Measurements from ENCODE around the gene ST3GAL2. TPM values are rescaled to one million over a fixed set of nuclear protein-coding genes. Genes with fewer than 3 reads are reported as not detected.

ST3GAL2 gene
- total RNA-seq, 1 donor from 2014 or later: 3.2 TPM

DNA sequence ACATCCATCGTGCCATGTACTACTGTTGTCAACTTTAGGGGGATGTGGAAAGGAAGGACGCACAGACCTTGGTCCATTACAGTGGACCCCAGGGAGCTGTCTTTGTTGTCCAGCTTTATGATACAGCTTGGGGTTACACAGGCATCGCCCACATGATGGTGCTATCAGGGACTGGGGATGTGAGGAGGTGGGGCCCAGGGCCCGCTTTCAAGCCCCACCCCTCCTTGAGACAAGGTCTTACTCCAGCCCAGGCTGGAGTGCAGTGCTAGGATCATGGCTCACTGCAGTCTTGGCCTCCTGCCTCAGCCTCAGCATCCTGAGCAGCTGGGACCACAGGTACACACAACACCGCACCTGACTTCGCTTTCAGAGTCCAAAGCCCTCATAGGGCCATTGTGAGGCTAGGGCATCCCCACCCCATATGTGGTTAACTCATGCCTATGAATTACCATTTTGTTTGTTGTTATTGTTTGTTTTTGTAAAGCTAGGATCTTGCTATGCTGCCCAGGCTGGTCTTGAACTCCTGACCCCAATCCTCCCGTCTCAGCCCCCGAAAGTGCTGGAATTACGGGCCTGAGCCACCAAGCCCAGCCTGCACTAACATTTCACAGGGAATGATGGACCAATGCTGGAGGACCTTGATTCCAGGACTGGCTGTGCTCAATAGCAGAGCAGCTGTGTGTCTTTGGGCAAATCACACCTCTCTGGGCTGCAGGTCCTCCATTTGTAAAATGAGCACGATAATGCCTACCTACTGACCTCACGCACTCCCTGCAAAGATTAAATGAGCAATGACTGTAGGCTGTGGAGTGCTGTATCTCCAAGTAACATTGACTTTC is 17.2 kb downstream of the ST3GAL2 start:
- Histone ChIP-seq H3K36me3 (ENCODE audit: control insufficient read depth, insufficient read depth, low read length) (peaks cover 2% of the 10 kb centered on the region), H3K4me3 (ENCODE audit: low read depth, low read length) (no peak overlapping the region), H3K27me3 (ENCODE audit: control insufficient read depth, insufficient read depth, low read length) (no peaks in the 10 kb centered on the region)
- TF ChIP-seq, protein P1, sequence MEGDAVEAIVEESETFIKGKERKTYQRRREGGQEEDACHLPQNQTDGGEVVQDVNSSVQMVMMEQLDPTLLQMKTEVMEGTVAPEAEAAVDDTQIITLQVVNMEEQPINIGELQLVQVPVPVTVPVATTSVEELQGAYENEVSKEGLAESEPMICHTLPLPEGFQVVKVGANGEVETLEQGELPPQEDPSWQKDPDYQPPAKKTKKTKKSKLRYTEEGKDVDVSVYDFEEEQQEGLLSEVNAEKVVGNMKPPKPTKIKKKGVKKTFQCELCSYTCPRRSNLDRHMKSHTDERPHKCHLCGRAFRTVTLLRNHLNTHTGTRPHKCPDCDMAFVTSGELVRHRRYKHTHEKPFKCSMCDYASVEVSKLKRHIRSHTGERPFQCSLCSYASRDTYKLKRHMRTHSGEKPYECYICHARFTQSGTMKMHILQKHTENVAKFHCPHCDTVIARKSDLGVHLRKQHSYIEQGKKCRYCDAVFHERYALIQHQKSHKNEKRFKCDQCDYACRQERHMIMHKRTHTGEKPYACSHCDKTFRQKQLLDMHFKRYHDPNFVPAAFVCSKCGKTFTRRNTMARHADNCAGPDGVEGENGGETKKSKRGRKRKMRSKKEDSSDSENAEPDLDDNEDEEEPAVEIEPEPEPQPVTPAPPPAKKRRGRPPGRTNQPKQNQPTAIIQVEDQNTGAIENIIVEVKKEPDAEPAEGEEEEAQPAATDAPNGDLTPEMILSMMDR (IDR thresholded peaks at IDR 0.05; ENCODE audit: insufficient read depth, low read length, severe bottlenecking): no peak
- DNase-seq (ENCODE audit: low read depth) (no peak), FAIRE-seq (no peak)

DNA sequence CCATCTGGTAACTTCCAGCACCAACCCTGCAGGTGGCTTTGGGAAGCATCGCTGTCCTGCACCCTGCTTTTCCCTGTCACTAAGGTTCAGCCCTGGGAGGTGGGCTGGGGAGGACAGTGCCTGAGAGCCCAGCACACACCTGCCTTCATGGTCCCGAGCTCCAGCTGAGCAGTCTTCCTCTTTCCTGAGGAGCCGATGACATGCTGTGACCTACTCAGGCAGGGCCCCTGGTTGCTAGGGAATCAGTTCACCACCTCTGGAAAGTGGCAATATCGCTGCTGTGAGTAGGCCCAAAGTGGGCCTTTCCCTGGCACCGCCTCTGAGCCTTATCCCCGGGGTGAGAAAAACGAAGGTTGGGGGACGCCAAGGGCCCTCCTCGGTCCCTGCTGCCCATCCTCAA is 17.9 kb downstream of the ST3GAL2 start:
- FAIRE-seq: no peak
- peaks cover 2% of the 10 kb centered on the region for H3K36me3 ChIP-seq (ENCODE audit: control insufficient read depth, insufficient read depth, low read length)
- no peak for DNase-seq (ENCODE audit: low read depth)
- TF ChIP-seq, protein P1 (IDR thresholded peaks at IDR 0.05; ENCODE audit: insufficient read depth, low read length, severe bottlenecking): no peak
- no peak overlapping the region for H3K4me3 ChIP-seq (ENCODE audit: low read depth, low read length)
- H3K27me3 ChIP-seq (ENCODE audit: control insufficient read depth, insufficient read depth, low read length): no peaks in the 10 kb centered on the region

DNA sequence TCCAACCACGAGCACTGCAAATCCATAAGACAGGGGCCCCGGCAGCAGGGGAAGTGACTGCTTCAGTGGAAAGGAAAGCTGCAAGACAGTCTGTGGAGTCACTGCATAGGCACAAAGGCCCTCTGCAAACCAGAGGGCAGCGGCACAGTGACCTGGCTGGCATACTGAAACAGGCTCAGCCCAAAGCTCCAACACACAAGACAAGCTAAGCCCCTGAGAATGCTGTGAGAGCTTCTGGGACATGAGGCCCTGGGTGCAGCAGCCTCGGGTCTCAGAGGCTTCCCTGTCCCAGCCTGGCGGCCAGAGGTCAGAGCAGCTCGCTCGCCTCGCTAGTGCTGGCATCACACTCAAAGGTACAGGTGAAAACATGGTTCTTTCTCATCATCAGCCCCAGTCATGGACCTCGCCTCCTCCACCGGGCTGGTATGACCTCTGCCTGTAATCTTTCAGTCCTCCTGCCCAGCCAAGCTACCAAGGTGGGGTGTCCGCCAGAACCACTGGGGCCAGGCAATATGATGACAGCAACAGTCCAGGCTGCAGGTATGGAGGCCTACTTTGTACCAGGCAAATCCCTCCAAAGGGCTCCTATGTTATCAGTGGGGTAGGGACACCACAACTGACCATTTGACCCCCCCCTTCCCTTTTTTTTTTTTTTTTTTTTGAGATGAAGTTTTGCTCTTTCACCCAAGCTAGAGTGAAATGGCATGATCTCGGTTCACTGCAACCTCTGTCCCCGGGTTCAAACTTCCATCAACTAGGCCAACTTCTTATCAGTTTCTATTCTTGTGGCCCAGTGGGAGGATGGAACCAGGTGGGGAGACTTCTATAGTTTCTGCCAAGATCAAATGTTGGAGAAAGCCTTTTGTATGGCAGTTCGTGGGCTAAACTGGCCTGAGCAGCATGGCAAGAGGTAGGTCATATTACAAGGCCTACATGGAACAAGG is 19.2 kb downstream of the ST3GAL2 start:
- FAIRE-seq (no peak), DNase-seq (ENCODE audit: low read depth) (no peak)
- no peak overlapping the region for H3K4me3 ChIP-seq (ENCODE audit: low read depth, low read length)
- H3K36me3 ChIP-seq (ENCODE audit: control insufficient read depth, insufficient read depth, low read length): peaks cover under 1% of the 10 kb centered on the region
- TF ChIP-seq, protein P1 (IDR thresholded peaks at IDR 0.05; ENCODE audit: insufficient read depth, low read length, severe bottlenecking): no peak
- no peaks in the 10 kb centered on the region for H3K27me3 ChIP-seq (ENCODE audit: control insufficient read depth, insufficient read depth, low read length)

DNA sequence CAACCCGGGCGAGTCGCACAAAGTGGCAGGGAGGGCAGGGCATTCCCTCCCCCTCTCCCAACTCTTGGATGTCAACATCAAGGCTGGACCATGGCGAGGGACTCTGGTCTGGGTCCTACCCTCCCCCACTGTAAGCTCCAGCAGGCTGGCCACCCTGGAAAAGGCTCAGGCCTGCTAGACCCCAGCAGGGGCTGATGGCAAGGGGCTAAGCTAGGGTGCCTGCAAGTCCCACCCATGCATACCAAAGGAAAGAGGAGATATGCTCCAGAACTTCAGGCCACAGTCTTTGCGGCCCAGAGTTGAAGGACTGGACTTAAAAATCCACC is 19.9 kb downstream of the ST3GAL2 start:
- H3K4me3 ChIP-seq (ENCODE audit: low read depth, low read length): no peak overlapping the region
- no peak for FAIRE-seq
- H3K36me3 ChIP-seq (ENCODE audit: control insufficient read depth, insufficient read depth, low read length): no peaks in the 10 kb centered on the region
- no peak for DNase-seq (ENCODE audit: low read depth)
- H3K27me3 ChIP-seq (ENCODE audit: control insufficient read depth, insufficient read depth, low read length): no peaks in the 10 kb centered on the region
- TF ChIP-seq, protein P1 (IDR thresholded peaks at IDR 0.05; ENCODE audit: insufficient read depth, low read length, severe bottlenecking): no peak

DNA sequence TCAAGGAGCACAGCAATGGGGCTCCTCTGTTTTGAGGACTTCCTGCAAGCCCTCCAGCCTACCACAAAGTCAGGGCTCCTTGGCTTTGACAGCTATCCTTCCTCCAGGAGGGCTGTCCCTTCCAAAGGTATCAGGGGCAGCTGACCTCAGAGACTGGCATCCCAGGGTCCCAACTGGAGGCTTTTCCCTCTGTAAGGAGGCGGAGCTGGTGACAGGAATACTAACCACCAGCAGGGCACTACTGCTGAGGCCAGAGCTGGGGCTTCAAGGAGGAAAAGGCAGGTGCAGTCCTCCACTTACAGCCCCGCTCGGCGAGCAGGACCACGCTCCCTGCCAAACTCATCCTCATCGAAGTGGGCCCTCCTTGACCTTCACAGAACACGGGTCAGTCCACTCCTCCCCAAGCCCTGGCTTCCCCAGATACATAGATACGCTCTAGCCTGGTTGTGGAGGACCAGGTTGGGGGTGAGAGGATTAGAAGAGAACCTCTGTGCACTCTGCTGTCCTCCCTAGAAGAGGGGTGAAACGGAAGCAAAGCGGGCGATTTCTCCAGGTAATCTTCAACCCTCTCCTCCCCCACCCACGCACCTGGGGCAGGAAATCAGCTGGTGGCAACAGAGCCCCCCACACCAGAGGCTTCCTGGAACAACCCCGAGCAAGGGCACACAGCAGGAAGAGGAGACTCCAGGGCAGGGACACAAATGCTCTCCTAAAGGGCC is 20.5 kb downstream of the ST3GAL2 start:
- TF ChIP-seq, protein P1 (IDR thresholded peaks at IDR 0.05; ENCODE audit: insufficient read depth, low read length, severe bottlenecking): no peak
- Histone ChIP-seq H3K27me3 (ENCODE audit: control insufficient read depth, insufficient read depth, low read length) (no peaks in the 10 kb centered on the region), H3K4me3 (ENCODE audit: low read depth, low read length) (no peak overlapping the region), H3K36me3 (ENCODE audit: control insufficient read depth, insufficient read depth, low read length) (no peaks in the 10 kb centered on the region)
- FAIRE-seq: no peak
- no peak for DNase-seq (ENCODE audit: low read depth)

Data from bronchial epithelial cell (primary cell).